WTC11 (cell line): ENCODE data around the gene PADI2. TPM values are rescaled to one million over a fixed set of nuclear protein-coding genes. Genes with fewer than 3 reads are reported as not detected.

Experiments
- ATAC-seq: fragments of 200-7000 bp; cut with Tn5 transposase; 2 replicates; pipeline ENCODE4 v1.10.0; 2021; ENCODE audit warnings: mild to moderate bottlenecking, moderate library complexity
- CTCF ChIA-PET: fragments of 300-600 bp; sonication (Branson Sonifier 250); formaldehyde crosslinking; loops from one replicate; lab custom pipeline; 2021; ENCODE audit warnings: antibody characterized with exemption; lab: Charles Lee
- POLR2A ChIA-PET: fragments of 350-600 bp; sonication (Branson Sonifier 250); formaldehyde crosslinking; loops from one replicate; lab custom pipeline; 2021; ENCODE audit warnings: antibody characterized with exemption; lab: Charles Lee
- DNase-seq: peaks from one replicate; pipeline ENCODE4 v3.0.0; 2021; ENCODE audit warnings: low spot score
- H3K27ac Mint-ChIP-seq: 2 replicates; pipeline ENCODE4 v1.8.0; 2021; ENCODE audit warnings: mixed read lengths
- H3K27me3 Mint-ChIP-seq: 2 replicates; pipeline ENCODE4 v1.8.0; 2021; ENCODE audit warnings: low read depth, mild to moderate bottlenecking, moderate library complexity, mixed read lengths
- H3K36me3 Mint-ChIP-seq: 2 replicates; pipeline ENCODE4 v1.8.0; 2021; ENCODE audit warnings: mixed read lengths
- H3K4me1 Mint-ChIP-seq: 2 replicates; pipeline ENCODE4 v1.8.0; 2022; ENCODE audit warnings: mixed read lengths
- H3K4me3 Mint-ChIP-seq: 2 replicates; pipeline ENCODE4 v1.8.0; 2021; ENCODE audit warnings: mild to moderate bottlenecking, moderate library complexity, mixed read lengths
- H3K9me3 Mint-ChIP-seq: 2 replicates; pipeline ENCODE4 v1.8.0; 2021; ENCODE audit warnings: mixed read lengths
- ATF1 ChIP-seq: sonication (generic); formaldehyde crosslinking; IDR thresholded peaks from 2 replicates; pipeline ENCODE4 v1.8.1; 2023; ENCODE audit warnings: mild to moderate bottlenecking, moderate library complexity, missing genetic modification reagents
- JAZF1 ChIP-seq: fragments of 250-450 bp; sonication (Bioruptor Pico); IDR thresholded peaks from 2 replicates; pipeline ENCODE4 v1.9.0; 2021; ENCODE audit warnings: moderate library complexity, mild to moderate bottlenecking, inconsistent platforms
- KAT7 ChIP-seq: sonication (generic); formaldehyde crosslinking; IDR thresholded peaks from 2 replicates; pipeline ENCODE4 v1.8.1; 2023; ENCODE audit warnings: missing genetic modification reagents, mild to moderate bottlenecking, borderline replicate concordance
- NR2C2 ChIP-seq: sonication (generic); formaldehyde crosslinking; IDR thresholded peaks from 2 replicates; pipeline ENCODE4 v1.8.0; 2022; ENCODE audit warnings: mild to moderate bottlenecking, missing genetic modification reagents
- RORB ChIP-seq: fragments of 250-450 bp; sonication (Bioruptor Pico); IDR thresholded peaks from 2 replicates; pipeline ENCODE4 v1.9.0; 2021; ENCODE audit warnings: mild to moderate bottlenecking
- SP1 ChIP-seq: sonication (generic); formaldehyde crosslinking; conservative IDR thresholded peaks from 2 replicates; pipeline ENCODE4 v1.8.1; 2022; ENCODE audit warnings: missing genetic modification reagents
- ZBTB21 ChIP-seq: sonication (generic); formaldehyde crosslinking; IDR thresholded peaks from 2 replicates; pipeline ENCODE4 v1.8.1; 2023; ENCODE audit warnings: mild to moderate bottlenecking, missing genetic modification reagents, borderline replicate concordance
- total RNA-seq: library from RNA; stranded (reverse); gene quantifications from 3 replicates; pipeline ENCODE4 v1.2.3, GENCODE V29; 2021
- TF ChIP-seq, protein P1 (sequence below): sonication (generic); formaldehyde crosslinking; IDR thresholded peaks from 2 replicates; pipeline ENCODE4 v1.8.0; 2022; ENCODE audit warnings: mild to moderate bottlenecking, missing genetic modification reagents
- TF ChIP-seq, protein P2 (sequence below): sonication (generic); formaldehyde crosslinking; IDR thresholded peaks from 2 replicates; pipeline ENCODE4 v1.8.1; 2023; ENCODE audit warnings: mild to moderate bottlenecking, missing genetic modification reagents, borderline replicate concordance
- TF ChIP-seq, protein P3 (sequence below): fragments of 250-450 bp; sonication (Bioruptor Pico); IDR thresholded peaks from 2 replicates; pipeline ENCODE4 v1.8.0; 2021; ENCODE audit warnings: mild to moderate bottlenecking
- TF ChIP-seq, protein P4 (sequence below): sonication (generic); formaldehyde crosslinking; IDR thresholded peaks from 2 replicates; pipeline ENCODE4 v1.8.0; 2022; ENCODE audit warnings: mild to moderate bottlenecking, missing genetic modification reagents
- TF ChIP-seq, protein P5 (sequence below): fragments of 250-450 bp; sonication (Bioruptor Pico); IDR thresholded peaks from 2 replicates; pipeline ENCODE4 v1.9.0; 2021; ENCODE audit warnings: mild to moderate bottlenecking
- TF ChIP-seq, protein P6 (sequence below): fragments of 250-450 bp; sonication (Bioruptor Pico); IDR thresholded peaks from 2 replicates; pipeline ENCODE4 v1.9.0; 2021; ENCODE audit warnings: mild to moderate bottlenecking, borderline replicate concordance

Gene PADI2
- total RNA-seq, 1 experiment from 2014 or later, result 3.8 TPM

DNA sequence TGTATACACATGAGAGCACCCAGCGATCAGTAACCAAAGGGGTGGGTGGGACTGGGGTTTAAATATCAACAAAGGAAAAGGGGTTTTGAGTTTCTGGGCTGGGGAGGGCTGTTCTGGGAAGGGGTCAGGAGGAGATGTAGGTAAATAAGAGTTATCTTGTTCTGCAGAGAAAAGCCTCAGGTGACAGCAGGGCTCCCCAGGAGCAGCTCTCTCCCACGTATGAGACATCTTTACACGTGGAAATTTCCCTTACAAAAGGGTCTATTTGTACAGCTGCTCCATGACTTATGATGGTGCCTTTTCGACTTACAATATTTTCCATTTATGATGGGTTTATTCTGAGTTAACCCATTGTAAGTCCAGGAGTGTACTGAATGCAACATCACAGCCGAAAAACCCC lies 16.3 kb upstream of the PADI2 start:
- ATAC-seq (no peak), DNase-seq (no peak)
- peaks cover 15% of the 10 kb centered on the region for H3K4me1 Mint-ChIP-seq
- ChIA-PET POLR2A (interaction anchor here (0.5 kb wide), 1 partner anchor 347 kb away, joined by 3 read pairs; no protein-coding TSS in a partner anchor), CTCF (interaction anchor here (1.5 to 2.0 kb wide), 2 partner anchors 10 to 102 kb away, joined by 5 to 6 read pairs; no protein-coding TSS in a partner anchor)
- peaks cover 9% of the 10 kb centered on the region for H3K9me3 Mint-ChIP-seq
- no peak overlapping the region for H3K27ac Mint-ChIP-seq
- peaks cover 7% of the 10 kb centered on the region for H3K27me3 Mint-ChIP-seq
- TF ChIP-seq, protein P1, sequence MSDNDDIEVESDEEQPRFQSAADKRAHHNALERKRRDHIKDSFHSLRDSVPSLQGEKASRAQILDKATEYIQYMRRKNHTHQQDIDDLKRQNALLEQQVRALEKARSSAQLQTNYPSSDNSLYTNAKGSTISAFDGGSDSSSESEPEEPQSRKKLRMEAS (CRISPR knock-in tag), result no peak
- TF ChIP-seq KAT7 (CRISPR knock-in tag) (no peak), NR2C2 (CRISPR knock-in tag) (no peak), ATF1 (CRISPR knock-in tag) (no peak), ZBTB21 (CRISPR knock-in tag) (no peak), JAZF1 (CRISPR knock-in tag) (no peak), SP1 (no peak), RORB (CRISPR knock-in tag) (no peak)
- 0 out of 2 replicates have a peak, but pooled peaks cover 2% of the 10 kb centered on the region for H3K36me3 Mint-ChIP-seq
- no peak overlapping the region for H3K4me3 Mint-ChIP-seq

DNA sequence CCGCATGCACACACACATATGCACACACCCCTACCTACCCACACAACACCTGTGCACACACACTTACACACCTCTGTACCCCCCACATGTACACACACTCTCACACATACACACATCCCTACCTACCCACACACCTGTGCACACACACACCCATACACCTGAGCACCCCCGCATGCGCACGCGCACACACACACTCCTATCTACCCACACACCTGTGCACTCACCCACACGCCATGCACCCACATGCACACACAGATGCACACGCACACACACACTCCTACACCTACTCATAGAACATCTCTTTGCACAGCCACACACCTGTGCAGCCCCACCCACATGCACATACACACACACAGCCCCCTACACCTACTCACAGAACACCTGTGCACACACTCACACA lies 15.5 kb upstream of the PADI2 start:
- Mint-ChIP-seq H3K36me3 (0 out of 2 replicates have a peak, but pooled peaks cover 2% of the 10 kb centered on the region), H3K9me3 (peaks cover 9% of the 10 kb centered on the region), H3K27ac (no peak overlapping the region), H3K4me1 (peaks cover 21% of the 10 kb centered on the region), H3K4me3 (no peak overlapping the region), H3K27me3 (peaks cover 7% of the 10 kb centered on the region)
- DNase-seq (no peak), ATAC-seq (no peak)
- TF ChIP-seq, protein P2, sequence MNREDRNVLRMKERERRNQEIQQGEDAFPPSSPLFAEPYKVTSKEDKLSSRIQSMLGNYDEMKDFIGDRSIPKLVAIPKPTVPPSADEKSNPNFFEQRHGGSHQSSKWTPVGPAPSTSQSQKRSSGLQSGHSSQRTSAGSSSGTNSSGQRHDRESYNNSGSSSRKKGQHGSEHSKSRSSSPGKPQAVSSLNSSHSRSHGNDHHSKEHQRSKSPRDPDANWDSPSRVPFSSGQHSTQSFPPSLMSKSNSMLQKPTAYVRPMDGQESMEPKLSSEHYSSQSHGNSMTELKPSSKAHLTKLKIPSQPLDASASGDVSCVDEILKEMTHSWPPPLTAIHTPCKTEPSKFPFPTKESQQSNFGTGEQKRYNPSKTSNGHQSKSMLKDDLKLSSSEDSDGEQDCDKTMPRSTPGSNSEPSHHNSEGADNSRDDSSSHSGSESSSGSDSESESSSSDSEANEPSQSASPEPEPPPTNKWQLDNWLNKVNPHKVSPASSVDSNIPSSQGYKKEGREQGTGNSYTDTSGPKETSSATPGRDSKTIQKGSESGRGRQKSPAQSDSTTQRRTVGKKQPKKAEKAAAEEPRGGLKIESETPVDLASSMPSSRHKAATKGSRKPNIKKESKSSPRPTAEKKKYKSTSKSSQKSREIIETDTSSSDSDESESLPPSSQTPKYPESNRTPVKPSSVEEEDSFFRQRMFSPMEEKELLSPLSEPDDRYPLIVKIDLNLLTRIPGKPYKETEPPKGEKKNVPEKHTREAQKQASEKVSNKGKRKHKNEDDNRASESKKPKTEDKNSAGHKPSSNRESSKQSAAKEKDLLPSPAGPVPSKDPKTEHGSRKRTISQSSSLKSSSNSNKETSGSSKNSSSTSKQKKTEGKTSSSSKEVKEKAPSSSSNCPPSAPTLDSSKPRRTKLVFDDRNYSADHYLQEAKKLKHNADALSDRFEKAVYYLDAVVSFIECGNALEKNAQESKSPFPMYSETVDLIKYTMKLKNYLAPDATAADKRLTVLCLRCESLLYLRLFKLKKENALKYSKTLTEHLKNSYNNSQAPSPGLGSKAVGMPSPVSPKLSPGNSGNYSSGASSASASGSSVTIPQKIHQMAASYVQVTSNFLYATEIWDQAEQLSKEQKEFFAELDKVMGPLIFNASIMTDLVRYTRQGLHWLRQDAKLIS (CRISPR knock-in tag), result no peak
- TF ChIP-seq, protein P3, sequence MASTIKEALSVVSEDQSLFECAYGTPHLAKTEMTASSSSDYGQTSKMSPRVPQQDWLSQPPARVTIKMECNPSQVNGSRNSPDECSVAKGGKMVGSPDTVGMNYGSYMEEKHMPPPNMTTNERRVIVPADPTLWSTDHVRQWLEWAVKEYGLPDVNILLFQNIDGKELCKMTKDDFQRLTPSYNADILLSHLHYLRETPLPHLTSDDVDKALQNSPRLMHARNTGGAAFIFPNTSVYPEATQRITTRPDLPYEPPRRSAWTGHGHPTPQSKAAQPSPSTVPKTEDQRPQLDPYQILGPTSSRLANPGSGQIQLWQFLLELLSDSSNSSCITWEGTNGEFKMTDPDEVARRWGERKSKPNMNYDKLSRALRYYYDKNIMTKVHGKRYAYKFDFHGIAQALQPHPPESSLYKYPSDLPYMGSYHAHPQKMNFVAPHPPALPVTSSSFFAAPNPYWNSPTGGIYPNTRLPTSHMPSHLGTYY, result no peak
- TF ChIP-seq, protein P4, sequence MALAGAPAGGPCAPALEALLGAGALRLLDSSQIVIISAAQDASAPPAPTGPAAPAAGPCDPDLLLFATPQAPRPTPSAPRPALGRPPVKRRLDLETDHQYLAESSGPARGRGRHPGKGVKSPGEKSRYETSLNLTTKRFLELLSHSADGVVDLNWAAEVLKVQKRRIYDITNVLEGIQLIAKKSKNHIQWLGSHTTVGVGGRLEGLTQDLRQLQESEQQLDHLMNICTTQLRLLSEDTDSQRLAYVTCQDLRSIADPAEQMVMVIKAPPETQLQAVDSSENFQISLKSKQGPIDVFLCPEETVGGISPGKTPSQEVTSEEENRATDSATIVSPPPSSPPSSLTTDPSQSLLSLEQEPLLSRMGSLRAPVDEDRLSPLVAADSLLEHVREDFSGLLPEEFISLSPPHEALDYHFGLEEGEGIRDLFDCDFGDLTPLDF (CRISPR knock-in tag), result no peak
- TF ChIP-seq, protein P5, sequence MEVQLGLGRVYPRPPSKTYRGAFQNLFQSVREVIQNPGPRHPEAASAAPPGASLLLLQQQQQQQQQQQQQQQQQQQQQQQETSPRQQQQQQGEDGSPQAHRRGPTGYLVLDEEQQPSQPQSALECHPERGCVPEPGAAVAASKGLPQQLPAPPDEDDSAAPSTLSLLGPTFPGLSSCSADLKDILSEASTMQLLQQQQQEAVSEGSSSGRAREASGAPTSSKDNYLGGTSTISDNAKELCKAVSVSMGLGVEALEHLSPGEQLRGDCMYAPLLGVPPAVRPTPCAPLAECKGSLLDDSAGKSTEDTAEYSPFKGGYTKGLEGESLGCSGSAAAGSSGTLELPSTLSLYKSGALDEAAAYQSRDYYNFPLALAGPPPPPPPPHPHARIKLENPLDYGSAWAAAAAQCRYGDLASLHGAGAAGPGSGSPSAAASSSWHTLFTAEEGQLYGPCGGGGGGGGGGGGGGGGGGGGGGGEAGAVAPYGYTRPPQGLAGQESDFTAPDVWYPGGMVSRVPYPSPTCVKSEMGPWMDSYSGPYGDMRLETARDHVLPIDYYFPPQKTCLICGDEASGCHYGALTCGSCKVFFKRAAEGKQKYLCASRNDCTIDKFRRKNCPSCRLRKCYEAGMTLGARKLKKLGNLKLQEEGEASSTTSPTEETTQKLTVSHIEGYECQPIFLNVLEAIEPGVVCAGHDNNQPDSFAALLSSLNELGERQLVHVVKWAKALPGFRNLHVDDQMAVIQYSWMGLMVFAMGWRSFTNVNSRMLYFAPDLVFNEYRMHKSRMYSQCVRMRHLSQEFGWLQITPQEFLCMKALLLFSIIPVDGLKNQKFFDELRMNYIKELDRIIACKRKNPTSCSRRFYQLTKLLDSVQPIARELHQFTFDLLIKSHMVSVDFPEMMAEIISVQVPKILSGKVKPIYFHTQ (CRISPR knock-in tag), result no peak
- TF ChIP-seq, protein P6, sequence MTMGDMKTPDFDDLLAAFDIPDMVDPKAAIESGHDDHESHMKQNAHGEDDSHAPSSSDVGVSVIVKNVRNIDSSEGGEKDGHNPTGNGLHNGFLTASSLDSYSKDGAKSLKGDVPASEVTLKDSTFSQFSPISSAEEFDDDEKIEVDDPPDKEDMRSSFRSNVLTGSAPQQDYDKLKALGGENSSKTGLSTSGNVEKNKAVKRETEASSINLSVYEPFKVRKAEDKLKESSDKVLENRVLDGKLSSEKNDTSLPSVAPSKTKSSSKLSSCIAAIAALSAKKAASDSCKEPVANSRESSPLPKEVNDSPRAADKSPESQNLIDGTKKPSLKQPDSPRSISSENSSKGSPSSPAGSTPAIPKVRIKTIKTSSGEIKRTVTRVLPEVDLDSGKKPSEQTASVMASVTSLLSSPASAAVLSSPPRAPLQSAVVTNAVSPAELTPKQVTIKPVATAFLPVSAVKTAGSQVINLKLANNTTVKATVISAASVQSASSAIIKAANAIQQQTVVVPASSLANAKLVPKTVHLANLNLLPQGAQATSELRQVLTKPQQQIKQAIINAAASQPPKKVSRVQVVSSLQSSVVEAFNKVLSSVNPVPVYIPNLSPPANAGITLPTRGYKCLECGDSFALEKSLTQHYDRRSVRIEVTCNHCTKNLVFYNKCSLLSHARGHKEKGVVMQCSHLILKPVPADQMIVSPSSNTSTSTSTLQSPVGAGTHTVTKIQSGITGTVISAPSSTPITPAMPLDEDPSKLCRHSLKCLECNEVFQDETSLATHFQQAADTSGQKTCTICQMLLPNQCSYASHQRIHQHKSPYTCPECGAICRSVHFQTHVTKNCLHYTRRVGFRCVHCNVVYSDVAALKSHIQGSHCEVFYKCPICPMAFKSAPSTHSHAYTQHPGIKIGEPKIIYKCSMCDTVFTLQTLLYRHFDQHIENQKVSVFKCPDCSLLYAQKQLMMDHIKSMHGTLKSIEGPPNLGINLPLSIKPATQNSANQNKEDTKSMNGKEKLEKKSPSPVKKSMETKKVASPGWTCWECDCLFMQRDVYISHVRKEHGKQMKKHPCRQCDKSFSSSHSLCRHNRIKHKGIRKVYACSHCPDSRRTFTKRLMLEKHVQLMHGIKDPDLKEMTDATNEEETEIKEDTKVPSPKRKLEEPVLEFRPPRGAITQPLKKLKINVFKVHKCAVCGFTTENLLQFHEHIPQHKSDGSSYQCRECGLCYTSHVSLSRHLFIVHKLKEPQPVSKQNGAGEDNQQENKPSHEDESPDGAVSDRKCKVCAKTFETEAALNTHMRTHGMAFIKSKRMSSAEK (CRISPR knock-in tag), result no peak
- no peak for TF ChIP-seq JAZF1 (CRISPR knock-in tag)
- POLR2A ChIA-PET, result no interaction called here
- CTCF ChIA-PET, result interaction anchor here (1.5 to 2.0 kb wide), 2 partner anchors 9 to 102 kb away, joined by 5 to 6 read pairs; no protein-coding TSS in a partner anchor
